Panc1 (cell line): ENCODE results near the gene ME1. TPM values are rescaled to one million over a fixed set of nuclear protein-coding genes. Genes with fewer than 3 reads are reported as not detected.

Experiments
- ATAC-seq: fragments of 200-7000 bp; cut with Tn5 transposase; 2 replicates; pipeline ENCODE4 v1.9.1; 2020; ENCODE audit warnings: mild to moderate bottlenecking, moderate library complexity
- BruUV-seq: library from RNA; stranded (reverse); fragments of 400-500 nt; replicated peaks from 2 replicates; lab custom pipeline; 2021; lab: Mats Ljungman, UMichigan
- CTCF ChIA-PET: fragments of 300-600 bp; sonication (Branson Sonifier 250); formaldehyde crosslinking; loops from one replicate; lab custom pipeline; 2022; ENCODE audit warnings: antibody characterized with exemption; lab: Charles Lee
- POLR2A ChIA-PET: fragments of 300-600 bp; sonication (Branson Sonifier 250); formaldehyde crosslinking; loops from one replicate; lab custom pipeline; 2022; ENCODE audit warnings: antibody characterized with exemption; lab: Charles Lee
- DNase-seq: peaks from one replicate; pipeline ENCODE4 v3.0.0-alpha.2; 2010; ENCODE audit warnings: low read depth, low spot score
- H3K27ac ChIP-seq: 2 replicates; pipeline ENCODE4 v1.5.1; 2011; ENCODE audit warnings: mild to moderate bottlenecking, low read length, inconsistent platforms
- H3K27me3 ChIP-seq: fragments of 200-500 bp; sonication (Bioruptor generic); 2 replicates; pipeline ENCODE4 v1.6.0; 2014; ENCODE audit warnings: low read length, inconsistent platforms; ENCODE audit not compliant: control insufficient read depth, insufficient read depth
- H3K36me3 ChIP-seq: fragments of 200-500 bp; sonication (Bioruptor generic); 2 replicates; pipeline ENCODE4 v1.5.1; 2014; ENCODE audit warnings: inconsistent platforms, mild to moderate bottlenecking, low read length, moderate library complexity; ENCODE audit not compliant: control insufficient read depth, insufficient read depth
- H3K4me1 ChIP-seq: 2 replicates; pipeline ENCODE4 v1.5.1; 2011; ENCODE audit warnings: inconsistent platforms, mild to moderate bottlenecking, low read length, moderate library complexity; ENCODE audit not compliant: control insufficient read depth, insufficient read depth
- H3K4me3 ChIP-seq, 2 experiments: 2 replicates each; pipeline ENCODE4 v1.5.1; 2011 to 2012; ENCODE audit warnings: low read depth in 2 of 2, low read length in 2 of 2, mild to moderate bottlenecking in 2 of 2, inconsistent platforms in 1 of 2, moderate library complexity in 1 of 2
- H3K9me3 ChIP-seq: fragments of 200-500 bp; sonication (Bioruptor generic); 2 replicates; pipeline ENCODE4 v1.5.1; 2014; ENCODE audit warnings: low read depth, mild to moderate bottlenecking, inconsistent platforms, low read length, moderate library complexity; ENCODE audit not compliant: control insufficient read depth, insufficient read depth
- POLR2AphosphoS5 ChIP-seq: IDR thresholded peaks from 2 replicates; pipeline ENCODE4 v1.6.1; 2012; ENCODE audit warnings: mild to moderate bottlenecking, low read depth, low read length, moderate library complexity
- SIN3A ChIP-seq: IDR thresholded peaks from 2 replicates; pipeline ENCODE4 v1.6.1; 2012; ENCODE audit warnings: low read depth, mild to moderate bottlenecking, low read length, moderate library complexity, borderline replicate concordance; ENCODE audit not compliant: insufficient read depth
- TCF7L2 ChIP-seq: IDR thresholded peaks from 2 replicates; pipeline ENCODE4 v1.6.1; 2011; ENCODE audit warnings: mild to moderate bottlenecking, low read depth, low read length, inconsistent platforms
- in situ Hi-C: cut with HindIII; loops from 2 replicates; pipeline ENCODE4 v1.10.0; 2016; ENCODE audit warnings: low sequenced_read_pairs, low pct_unique_long_range_greater_than_20kb
- intact Hi-C: fragments of 100-400 bp; cut with micrococcal nuclease; formaldehyde crosslinking; loops from one replicate; pipeline ENCODE4 v1.10.0; 2022; ENCODE audit not compliant: unreplicated experiment
- total RNA-seq: library from RNA; stranded (reverse); gene quantifications from one replicate; pipeline ENCODE4 v1.2.1, GENCODE V29; 2021; ENCODE audit not compliant: unreplicated experiment
- TF ChIP-seq, protein P1 (sequence below), 2 experiments: IDR thresholded peaks; 2 replicates each; pipeline ENCODE4 v1.6.1; 2011 to 2012; ENCODE audit warnings: low read depth in 2 of 2, control low read depth in 1 of 2, low read length in 1 of 2, mild to moderate bottlenecking in 1 of 2, moderate library complexity in 1 of 2; ENCODE audit not compliant: insufficient read depth in 1 of 2
- TF ChIP-seq, protein P2 (sequence below): fragments of 450-650 bp; IDR thresholded peaks from 2 replicates; pipeline ENCODE4 v1.5.1; 2017; ENCODE audit warnings: mild to moderate bottlenecking

The ME1 gene
- total RNA-seq, 1 experiment from 2014 or later = 19.7 TPM

DNA sequence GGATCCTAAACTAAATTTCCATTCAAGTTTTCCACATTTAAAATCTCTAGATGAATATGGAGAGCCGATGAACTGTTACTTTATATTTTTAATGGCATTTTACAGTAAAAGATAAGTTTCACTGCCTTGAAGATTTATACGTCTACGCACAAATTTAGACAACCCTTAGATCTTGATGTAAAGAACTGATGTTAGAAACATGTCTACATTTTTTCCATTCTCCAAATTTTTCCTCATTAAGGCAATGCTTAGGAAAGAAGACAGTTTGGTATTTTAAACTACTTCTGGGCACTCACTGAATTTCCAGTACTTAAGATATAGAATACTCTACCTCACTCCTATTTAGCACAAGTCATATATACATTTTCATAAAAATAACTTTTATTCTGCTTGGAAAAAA, 45.4 kb downstream of the ME1 start:
- Histone ChIP-seq H3K9me3 (no peaks in the 10 kb centered on the region), H3K27ac (no peak overlapping the region), H3K27me3 (no peaks in the 10 kb centered on the region), H3K4me1 (no peaks in the 10 kb centered on the region), H3K4me3 (no peak overlapping the region), H3K36me3 (no peaks in the 10 kb centered on the region)
- no TSS peak for BruUV-seq
- ChIA-PET POLR2A (no interaction called here), CTCF (no interaction called here)
- ATAC-seq (no peak), DNase-seq (no peak)
- in situ Hi-C loops (no loop called here), intact Hi-C loops (no loop called here)
- TF ChIP-seq, protein P1, sequence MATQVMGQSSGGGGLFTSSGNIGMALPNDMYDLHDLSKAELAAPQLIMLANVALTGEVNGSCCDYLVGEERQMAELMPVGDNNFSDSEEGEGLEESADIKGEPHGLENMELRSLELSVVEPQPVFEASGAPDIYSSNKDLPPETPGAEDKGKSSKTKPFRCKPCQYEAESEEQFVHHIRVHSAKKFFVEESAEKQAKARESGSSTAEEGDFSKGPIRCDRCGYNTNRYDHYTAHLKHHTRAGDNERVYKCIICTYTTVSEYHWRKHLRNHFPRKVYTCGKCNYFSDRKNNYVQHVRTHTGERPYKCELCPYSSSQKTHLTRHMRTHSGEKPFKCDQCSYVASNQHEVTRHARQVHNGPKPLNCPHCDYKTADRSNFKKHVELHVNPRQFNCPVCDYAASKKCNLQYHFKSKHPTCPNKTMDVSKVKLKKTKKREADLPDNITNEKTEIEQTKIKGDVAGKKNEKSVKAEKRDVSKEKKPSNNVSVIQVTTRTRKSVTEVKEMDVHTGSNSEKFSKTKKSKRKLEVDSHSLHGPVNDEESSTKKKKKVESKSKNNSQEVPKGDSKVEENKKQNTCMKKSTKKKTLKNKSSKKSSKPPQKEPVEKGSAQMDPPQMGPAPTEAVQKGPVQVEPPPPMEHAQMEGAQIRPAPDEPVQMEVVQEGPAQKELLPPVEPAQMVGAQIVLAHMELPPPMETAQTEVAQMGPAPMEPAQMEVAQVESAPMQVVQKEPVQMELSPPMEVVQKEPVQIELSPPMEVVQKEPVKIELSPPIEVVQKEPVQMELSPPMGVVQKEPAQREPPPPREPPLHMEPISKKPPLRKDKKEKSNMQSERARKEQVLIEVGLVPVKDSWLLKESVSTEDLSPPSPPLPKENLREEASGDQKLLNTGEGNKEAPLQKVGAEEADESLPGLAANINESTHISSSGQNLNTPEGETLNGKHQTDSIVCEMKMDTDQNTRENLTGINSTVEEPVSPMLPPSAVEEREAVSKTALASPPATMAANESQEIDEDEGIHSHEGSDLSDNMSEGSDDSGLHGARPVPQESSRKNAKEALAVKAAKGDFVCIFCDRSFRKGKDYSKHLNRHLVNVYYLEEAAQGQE (IDR thresholded peaks at IDR 0.05; ENCODE audit: insufficient read depth in 1 of 2, low read depth in 2 of 2, low read length in 1 of 2) = no peak
- TF ChIP-seq POLR2AphosphoS5 (no peak), TCF7L2 (no peak), SIN3A (no peak)
- TF ChIP-seq, protein P2, sequence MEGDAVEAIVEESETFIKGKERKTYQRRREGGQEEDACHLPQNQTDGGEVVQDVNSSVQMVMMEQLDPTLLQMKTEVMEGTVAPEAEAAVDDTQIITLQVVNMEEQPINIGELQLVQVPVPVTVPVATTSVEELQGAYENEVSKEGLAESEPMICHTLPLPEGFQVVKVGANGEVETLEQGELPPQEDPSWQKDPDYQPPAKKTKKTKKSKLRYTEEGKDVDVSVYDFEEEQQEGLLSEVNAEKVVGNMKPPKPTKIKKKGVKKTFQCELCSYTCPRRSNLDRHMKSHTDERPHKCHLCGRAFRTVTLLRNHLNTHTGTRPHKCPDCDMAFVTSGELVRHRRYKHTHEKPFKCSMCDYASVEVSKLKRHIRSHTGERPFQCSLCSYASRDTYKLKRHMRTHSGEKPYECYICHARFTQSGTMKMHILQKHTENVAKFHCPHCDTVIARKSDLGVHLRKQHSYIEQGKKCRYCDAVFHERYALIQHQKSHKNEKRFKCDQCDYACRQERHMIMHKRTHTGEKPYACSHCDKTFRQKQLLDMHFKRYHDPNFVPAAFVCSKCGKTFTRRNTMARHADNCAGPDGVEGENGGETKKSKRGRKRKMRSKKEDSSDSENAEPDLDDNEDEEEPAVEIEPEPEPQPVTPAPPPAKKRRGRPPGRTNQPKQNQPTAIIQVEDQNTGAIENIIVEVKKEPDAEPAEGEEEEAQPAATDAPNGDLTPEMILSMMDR = no peak

DNA sequence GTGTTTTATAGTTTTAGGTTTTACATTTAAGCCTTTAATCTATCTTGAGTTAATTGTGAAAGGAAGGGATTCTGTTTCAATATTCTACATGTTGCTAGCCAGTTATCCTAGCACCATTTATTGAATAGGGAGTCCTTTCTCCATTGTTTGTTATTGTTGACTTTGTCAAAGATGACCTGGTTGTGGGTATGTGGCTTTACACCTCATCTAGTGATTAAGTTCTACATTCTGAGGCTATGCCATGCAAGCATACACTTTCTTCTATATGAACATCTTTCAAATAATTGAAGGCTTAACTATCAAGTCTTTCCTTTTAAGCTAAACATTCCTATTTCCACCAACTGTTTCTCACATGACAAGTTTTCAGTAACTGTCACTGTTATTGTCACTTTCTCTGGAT, 46.1 kb downstream of the ME1 start:
- in situ Hi-C loops = no loop called here
- TF ChIP-seq TCF7L2 (no peak), POLR2AphosphoS5 (no peak), SIN3A (no peak)
- TF ChIP-seq, protein P1 (IDR thresholded peaks at IDR 0.05; ENCODE audit: insufficient read depth in 1 of 2, low read depth in 2 of 2, low read length in 1 of 2) = no peak
- TF ChIP-seq, protein P2 = no peak
- CTCF ChIA-PET = no interaction called here

More for the DNA sequence above, 46.1 kb downstream of the ME1 start:
- H3K4me1 ChIP-seq = no peaks in the 10 kb centered on the region
- no peaks in the 10 kb centered on the region for H3K27me3 ChIP-seq
- no peaks in the 10 kb centered on the region for H3K36me3 ChIP-seq
- no peak overlapping the region for H3K27ac ChIP-seq
- BruUV-seq = no TSS peak
- H3K9me3 ChIP-seq = no peaks in the 10 kb centered on the region
- intact Hi-C loops = no loop called here
- no peak for ATAC-seq
- no peak overlapping the region for H3K4me3 ChIP-seq
- no peak for DNase-seq
- POLR2A ChIA-PET = no interaction called here
